ENCODE measurements around the gene KRT6C.

Gene KRT6C

DNA sequence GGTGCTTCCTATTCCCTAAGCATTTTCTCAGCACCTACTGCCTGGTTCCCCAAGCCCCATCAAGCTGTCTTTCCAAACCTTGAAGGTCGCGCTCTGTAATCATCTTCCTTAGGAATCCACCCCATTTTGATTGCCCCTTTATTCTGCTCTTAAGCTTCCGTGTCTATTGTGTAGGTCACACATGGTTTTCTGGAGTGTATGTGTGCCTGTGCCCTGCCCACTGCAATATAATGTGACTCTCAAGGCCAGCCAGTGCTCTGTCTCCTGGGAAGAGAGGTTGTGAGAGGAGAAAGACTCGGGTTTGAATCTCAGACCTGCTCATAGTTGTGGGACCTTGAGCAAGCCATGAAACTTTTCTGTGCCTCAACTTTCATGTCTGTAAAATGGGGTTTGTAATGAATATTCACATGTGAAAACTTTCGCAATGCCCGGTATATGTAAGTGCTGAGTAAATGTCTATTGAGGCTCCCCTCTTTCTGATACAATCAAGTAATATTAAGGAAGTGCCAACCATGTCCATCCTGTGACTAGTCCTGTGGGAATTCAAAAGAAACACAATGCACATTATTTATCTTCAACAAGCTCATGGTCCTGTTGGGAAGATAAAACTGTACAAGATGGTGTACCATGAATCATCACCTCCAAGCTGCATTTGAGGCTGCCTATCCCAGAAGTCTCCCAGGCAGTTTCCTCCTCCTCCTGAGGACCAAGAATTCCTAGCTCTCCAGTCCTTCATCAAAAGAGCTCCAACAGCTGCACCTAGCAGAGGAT is 38.7 kb downstream of the KRT6C start:
- Histone ChIP-seq H3K4me1 (ENCODE audit: low read depth, poor library complexity, severe bottlenecking) (no peaks in the 10 kb centered on the region), H3K4me2 (no peak overlapping the region), H3K27ac (no peak overlapping the region), H3K36me3 (ENCODE audit: insufficient read depth) (no peaks in the 10 kb centered on the region), H3K4me3 (IDR thresholded peaks at IDR 0.05; ENCODE audit: insufficient read depth, low read depth, low read length) (no peak overlapping the region), H3K79me2 (ENCODE audit: insufficient read depth, low read depth) (no peaks in the 10 kb centered on the region), H3K27me3 (ENCODE audit: insufficient read depth, low read depth) (peaks cover 58% of the 10 kb centered on the region), H3K9ac (no peak overlapping the region), H4K20me1 (ENCODE audit: insufficient read depth) (no peaks in the 10 kb centered on the region), H2AFZ (ENCODE audit: low read depth) (no peak overlapping the region)
- TF ChIP-seq, protein P1, sequence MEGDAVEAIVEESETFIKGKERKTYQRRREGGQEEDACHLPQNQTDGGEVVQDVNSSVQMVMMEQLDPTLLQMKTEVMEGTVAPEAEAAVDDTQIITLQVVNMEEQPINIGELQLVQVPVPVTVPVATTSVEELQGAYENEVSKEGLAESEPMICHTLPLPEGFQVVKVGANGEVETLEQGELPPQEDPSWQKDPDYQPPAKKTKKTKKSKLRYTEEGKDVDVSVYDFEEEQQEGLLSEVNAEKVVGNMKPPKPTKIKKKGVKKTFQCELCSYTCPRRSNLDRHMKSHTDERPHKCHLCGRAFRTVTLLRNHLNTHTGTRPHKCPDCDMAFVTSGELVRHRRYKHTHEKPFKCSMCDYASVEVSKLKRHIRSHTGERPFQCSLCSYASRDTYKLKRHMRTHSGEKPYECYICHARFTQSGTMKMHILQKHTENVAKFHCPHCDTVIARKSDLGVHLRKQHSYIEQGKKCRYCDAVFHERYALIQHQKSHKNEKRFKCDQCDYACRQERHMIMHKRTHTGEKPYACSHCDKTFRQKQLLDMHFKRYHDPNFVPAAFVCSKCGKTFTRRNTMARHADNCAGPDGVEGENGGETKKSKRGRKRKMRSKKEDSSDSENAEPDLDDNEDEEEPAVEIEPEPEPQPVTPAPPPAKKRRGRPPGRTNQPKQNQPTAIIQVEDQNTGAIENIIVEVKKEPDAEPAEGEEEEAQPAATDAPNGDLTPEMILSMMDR (conservative IDR thresholded peaks at IDR 0.05; ENCODE audit: low read depth, low read length): no peak

DNA sequence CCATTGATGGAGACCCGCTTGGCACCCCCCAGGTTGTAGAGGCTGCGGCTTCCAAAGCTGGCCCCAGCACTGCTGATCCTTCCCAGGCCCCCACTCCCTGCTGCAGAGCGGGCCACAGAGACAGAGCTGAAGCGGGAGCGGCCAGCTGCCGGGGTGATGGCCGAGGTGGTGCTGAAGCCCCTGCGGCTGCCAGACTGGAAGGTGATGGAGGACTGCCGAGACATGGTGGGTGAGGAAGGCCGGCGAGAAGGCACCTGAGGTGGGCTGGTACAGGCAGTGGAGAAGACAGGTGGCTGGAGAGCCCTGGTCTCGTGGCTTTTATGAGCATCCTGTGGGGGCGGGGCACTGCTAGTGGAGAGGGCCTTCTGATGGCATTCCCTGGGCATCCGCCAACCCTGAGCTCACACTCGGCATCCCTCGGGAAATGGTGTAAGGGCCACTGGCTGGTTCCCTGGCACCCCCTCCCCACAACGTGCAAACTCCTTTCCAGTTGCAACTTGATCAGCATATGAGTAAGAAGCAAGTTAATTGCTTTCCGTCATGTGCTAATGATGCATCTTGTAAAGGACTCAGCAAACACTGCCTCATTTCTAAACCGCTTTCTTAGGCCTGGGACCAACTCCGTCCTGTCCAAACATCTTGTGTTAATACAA is 39.4 kb downstream of the KRT6C start, which contains the start of gene KRT75:
TSS of gene KRT75 (minus strand) at position 291 of the 653 bp plus-strand sequence. CDS start at position 224, 67 bp downstream.
- no peaks in the 10 kb centered on the region for H3K79me2 ChIP-seq (ENCODE audit: insufficient read depth, low read depth)
- H3K4me3 ChIP-seq (IDR thresholded peaks at IDR 0.05; ENCODE audit: insufficient read depth, low read depth, low read length): no peak within 1 kb of the TSS
- no peak within 1 kb of the TSS for H3K4me2 ChIP-seq
- TF ChIP-seq, protein P1 (conservative IDR thresholded peaks at IDR 0.05; ENCODE audit: low read depth, low read length): no peak
- H2AFZ ChIP-seq (ENCODE audit: low read depth): no peak within 1 kb of the TSS
- no peaks in the 10 kb centered on the region for H3K36me3 ChIP-seq (ENCODE audit: insufficient read depth)
- no peaks in the 10 kb centered on the region for H4K20me1 ChIP-seq (ENCODE audit: insufficient read depth)
- H3K27me3 ChIP-seq (ENCODE audit: insufficient read depth, low read depth): peaks cover 63% of the 10 kb centered on the region
- no peak within 1 kb of the TSS for H3K27ac ChIP-seq
- no peak within 1 kb of the TSS for H3K9ac ChIP-seq
- no peaks in the 10 kb centered on the region for H3K4me1 ChIP-seq (ENCODE audit: low read depth, poor library complexity, severe bottlenecking)

DNA sequence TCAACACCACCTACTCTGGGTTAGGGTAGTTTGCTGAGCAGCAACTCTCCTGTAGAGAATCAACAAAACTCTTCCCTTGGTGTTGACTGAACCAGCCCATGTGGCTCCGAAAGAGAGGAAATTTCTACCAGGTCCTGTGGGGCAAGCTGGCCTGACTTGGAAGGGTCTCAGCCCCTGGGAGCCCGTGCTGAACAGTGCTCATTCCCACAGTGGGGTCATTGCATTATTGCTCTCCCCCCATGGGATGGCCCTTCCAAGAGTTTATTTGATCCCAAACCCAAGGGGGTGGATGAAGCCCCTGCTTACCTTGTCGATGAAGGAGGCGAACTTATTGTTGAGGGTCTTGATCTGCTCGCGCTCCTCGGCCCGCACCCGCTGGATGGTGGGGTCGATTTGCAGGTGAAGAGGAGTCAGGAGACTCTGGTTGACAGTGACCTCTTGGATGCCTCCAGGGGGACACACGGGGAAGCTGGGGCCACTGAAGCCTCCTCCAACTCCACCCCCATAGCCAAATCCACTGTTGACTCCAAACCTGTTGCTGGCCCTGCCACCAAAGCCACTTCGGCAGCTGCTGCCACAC is 40.0 kb downstream of the KRT6C start:
- Histone ChIP-seq H3K36me3 (ENCODE audit: insufficient read depth) (no peaks in the 10 kb centered on the region), H3K79me2 (ENCODE audit: insufficient read depth, low read depth) (no peaks in the 10 kb centered on the region), H3K27ac (no peak overlapping the region), H3K9ac (no peak overlapping the region), H4K20me1 (ENCODE audit: insufficient read depth) (no peaks in the 10 kb centered on the region), H3K27me3 (ENCODE audit: insufficient read depth, low read depth) (peaks cover 63% of the 10 kb centered on the region), H2AFZ (ENCODE audit: low read depth) (no peak overlapping the region), H3K4me1 (ENCODE audit: low read depth, poor library complexity, severe bottlenecking) (no peaks in the 10 kb centered on the region), H3K4me2 (no peak overlapping the region), H3K4me3 (IDR thresholded peaks at IDR 0.05; ENCODE audit: insufficient read depth, low read depth, low read length) (no peak overlapping the region)
- TF ChIP-seq, protein P1 (conservative IDR thresholded peaks at IDR 0.05; ENCODE audit: low read depth, low read length): no peak

DNA sequence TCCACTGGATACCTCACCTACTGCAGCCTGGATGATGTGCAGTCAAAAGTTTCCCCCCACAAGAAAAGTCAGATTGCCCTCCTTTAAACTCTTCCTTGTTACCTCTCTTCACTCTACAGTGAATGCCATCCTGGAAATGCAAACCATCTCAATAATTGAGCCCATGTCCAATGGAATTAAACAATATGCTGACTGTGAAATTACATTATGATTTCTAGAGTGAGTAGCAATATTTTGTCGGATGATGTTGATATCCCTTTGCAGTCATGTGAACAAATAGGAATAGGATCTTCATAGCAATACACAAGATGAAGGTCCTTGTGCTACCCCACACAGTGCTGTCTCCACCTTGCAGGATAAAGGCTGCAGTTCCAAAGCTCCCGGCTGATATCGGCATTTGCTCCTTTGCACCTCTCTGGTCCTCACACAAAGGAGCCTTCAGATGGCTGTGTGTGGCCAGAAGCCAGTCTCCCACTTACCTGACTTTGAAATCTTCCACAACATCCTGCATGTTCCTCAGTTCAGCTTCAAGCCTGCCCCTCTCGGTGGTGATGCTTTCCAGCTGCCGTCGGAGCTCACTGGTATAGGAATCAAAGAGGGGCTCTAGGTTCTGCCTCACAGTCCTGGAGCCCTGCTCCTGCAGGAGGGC is 40.9 kb downstream of the KRT6C start:
- no peak overlapping the region for H2AFZ ChIP-seq (ENCODE audit: low read depth)
- H3K9ac ChIP-seq: no peak overlapping the region
- no peaks in the 10 kb centered on the region for H3K36me3 ChIP-seq (ENCODE audit: insufficient read depth)
- no peak overlapping the region for H3K27ac ChIP-seq
- TF ChIP-seq, protein P1 (conservative IDR thresholded peaks at IDR 0.05; ENCODE audit: low read depth, low read length): no peak
- H3K27me3 ChIP-seq (ENCODE audit: insufficient read depth, low read depth): peaks cover 66% of the 10 kb centered on the region
- H3K4me1 ChIP-seq (ENCODE audit: low read depth, poor library complexity, severe bottlenecking): no peaks in the 10 kb centered on the region
- H4K20me1 ChIP-seq (ENCODE audit: insufficient read depth): no peaks in the 10 kb centered on the region
- no peak overlapping the region for H3K4me3 ChIP-seq (IDR thresholded peaks at IDR 0.05; ENCODE audit: insufficient read depth, low read depth, low read length)
- no peaks in the 10 kb centered on the region for H3K79me2 ChIP-seq (ENCODE audit: insufficient read depth, low read depth)
- H3K4me2 ChIP-seq: no peak overlapping the region

All from KMS-11 (cell line).